CD14-positive monocyte (primary cell): ENCODE results near the gene INPP5K. TPM values are rescaled to one million over a fixed set of nuclear protein-coding genes. Genes with fewer than 3 reads are reported as not detected.
A peak's percentile ranks its signal among the peaks of the same experiment; 100 is the strongest.

ENCODE experiments used
- DNase-seq, 3 donors: peaks; one replicate each; pipeline ENCODE4 v3.0.0-alpha.2; 2011 to 2022
- H2AFZ ChIP-seq: 2 replicates; pipeline ENCODE4 v1.6.0; 2012; ENCODE audit warnings: mild to moderate bottlenecking, low read depth, low read length, inconsistent platforms; ENCODE audit not compliant: insufficient read depth, poor library complexity, severe bottlenecking
- H3K27ac ChIP-seq, 2 donors: 1 replicate in 1 of 2; 2 replicates in 1 of 2; pipeline ENCODE4 v1.5.1; 2012 to 2013; ENCODE audit warnings: low read length in 2 of 2, control low read depth in 1 of 2, inconsistent platforms in 1 of 2, low read depth in 1 of 2, mild to moderate bottlenecking in 1 of 2
- H3K27me3 ChIP-seq, 2 donors: one replicate each; pipeline versions ENCODE4 v1.6.0 to v1.6.1; 2011 to 2013; ENCODE audit warnings: low read length in 2 of 2; ENCODE audit not compliant: control insufficient read depth in 2 of 2, insufficient read depth in 2 of 2
- H3K36me3 ChIP-seq, 2 donors: replicated peaks in 1 of 2; 1 replicate in 1 of 2; 2 replicates in 1 of 2; pipeline versions ENCODE4 v1.5.1 to v1.6.1; 2012 to 2013; ENCODE audit warnings: low read length in 2 of 2, control low read depth in 1 of 2, inconsistent platforms in 1 of 2, mild to moderate bottlenecking in 1 of 2; ENCODE audit not compliant: insufficient read depth in 2 of 2, control insufficient read depth in 1 of 2
- H3K4me1 ChIP-seq, 2 donors: 1 replicate in 1 of 2; 2 replicates in 1 of 2; pipeline versions ENCODE4 v1.5.1 to v1.6.1; 2012 to 2013; ENCODE audit warnings: low read length in 2 of 2, control low read depth in 1 of 2, inconsistent platforms in 1 of 2, mild to moderate bottlenecking in 1 of 2, moderate library complexity in 1 of 2; ENCODE audit not compliant: insufficient read depth in 2 of 2, control insufficient read depth in 1 of 2
- H3K4me2 ChIP-seq: replicated peaks from 2 replicates; pipeline ENCODE3; 2012; ENCODE audit warnings: low read length, moderate library complexity, mild to moderate bottlenecking; ENCODE audit not compliant: poor library complexity, severe bottlenecking; ENCODE audit errors: extremely low read depth
- H3K4me3 ChIP-seq, 3 experiments: fragments of 200-600 bp in 1 of 3; sonication (generic) in 1 of 3; replicated peaks in 1 of 3; 1 replicate in 2 of 3; 2 replicates in 1 of 3; pipeline ENCODE4 v1.5.1; 2011 to 2013; ENCODE audit warnings: low read length in 3 of 3, mild to moderate bottlenecking in 3 of 3, control low read depth in 2 of 3, low read depth in 2 of 3, inconsistent platforms in 1 of 3, moderate library complexity in 1 of 3
- H3K79me2 ChIP-seq: 2 replicates; pipeline ENCODE4 v1.6.0; 2012; ENCODE audit warnings: mild to moderate bottlenecking, control low read depth, inconsistent platforms, low read length, moderate library complexity; ENCODE audit not compliant: insufficient read depth
- H3K9ac ChIP-seq: 2 replicates; pipeline ENCODE4 v1.6.0; 2017; ENCODE audit warnings: low read length, mild to moderate bottlenecking; ENCODE audit not compliant: insufficient read depth, poor library complexity, severe bottlenecking
- H3K9me3 ChIP-seq, 2 donors: replicated peaks in 1 of 2; 1 replicate in 1 of 2; 2 replicates in 1 of 2; pipeline versions ENCODE4 v1.5.1 to v1.6.1; 2012 to 2013; ENCODE audit warnings: low read length in 2 of 2, control low read depth in 1 of 2; ENCODE audit not compliant: control insufficient read depth in 1 of 2, insufficient read depth in 1 of 2
- H4K20me1 ChIP-seq: 2 replicates; pipeline ENCODE4 v1.6.0; 2012; ENCODE audit warnings: mild to moderate bottlenecking, low read length, control low read depth, moderate library complexity; ENCODE audit not compliant: insufficient read depth
- H3K27ac Mint-ChIP-seq, 7 donors: one replicate each; pipeline ENCODE4 v1.8.0; 2020; ENCODE audit warnings: mild to moderate bottlenecking in 7 of 7, mixed read lengths in 7 of 7, moderate library complexity in 6 of 7, inconsistent platforms in 2 of 7
- H3K27me3 Mint-ChIP-seq, 3 donors: one replicate each; pipeline ENCODE4 v1.8.0; 2021 to 2022; ENCODE audit warnings: low read depth in 3 of 3, mild to moderate bottlenecking in 3 of 3, mixed read lengths in 3 of 3, moderate library complexity in 3 of 3, inconsistent platforms in 1 of 3
- H3K36me3 Mint-ChIP-seq, 2 donors: one replicate each; pipeline ENCODE4 v1.8.0; 2020; ENCODE audit warnings: mixed read lengths in 2 of 2, inconsistent platforms in 1 of 2, mild to moderate bottlenecking in 1 of 2
- H3K4me1 Mint-ChIP-seq: one replicate; pipeline ENCODE4 v1.8.0; 2020; ENCODE audit warnings: mild to moderate bottlenecking, mixed read lengths
- H3K4me3 Mint-ChIP-seq, 2 donors: one replicate each; pipeline ENCODE4 v1.8.0; 2020; ENCODE audit warnings: mild to moderate bottlenecking in 2 of 2, mixed read lengths in 2 of 2, moderate library complexity in 1 of 2
- H3K9me3 Mint-ChIP-seq, 7 donors: one replicate each; pipeline ENCODE4 v1.8.0; 2020 to 2022; ENCODE audit warnings: mixed read lengths in 7 of 7, mild to moderate bottlenecking in 6 of 7, moderate library complexity in 6 of 7, inconsistent platforms in 2 of 7
- WGBS: methylation state at CpG from one replicate; pipeline ENCODE4 v1.1.5; 2013; ENCODE audit warnings: missing lambda C conversion rate; ENCODE audit not compliant: insufficient coverage; 5-methylcytosine and 5-hydroxymethylcytosine counted together
- intact Hi-C, 2 donors: fragments of 100-400 bp; cut with micrococcal nuclease; formaldehyde crosslinking; loops; one replicate each; pipeline versions ENCODE4 v1.15.0 to v1.15.1; 2023
- polyA plus RNA-seq, 3 donors: library from polyadenylated mRNA; depleted of rRNA in 1 of 3; unstranded in 2 of 3; stranded (reverse) in 1 of 3; fragments of 300-500 nt in 2 of 3; fragments of >200 nt in 1 of 3; fragmentation: Illumina TruSeq in 2 of 3; gene quantifications; 1 replicate in 2 of 3; 2 replicates in 1 of 3; pipeline ENCODE4 v1.2.3, GENCODE V29; 2012 to 2021
- TF ChIP-seq, protein P1 (sequence below): fragments of 200-600 bp; IDR thresholded peaks from one replicate; pipeline ENCODE4 v1.8.0; 2022; ENCODE audit warnings: antibody characterized with exemption, mild to moderate bottlenecking

Gene INPP5K
- polyA plus RNA-seq, 3 donors: 50.3 to 58.7 (median 53.0) TPM

GRCh38 chr17:1535737-1536136, 19.3 kb upstream of the INPP5K start:
- no peak overlapping the region for H3K27ac ChIP-seq
- TF ChIP-seq, protein P1, sequence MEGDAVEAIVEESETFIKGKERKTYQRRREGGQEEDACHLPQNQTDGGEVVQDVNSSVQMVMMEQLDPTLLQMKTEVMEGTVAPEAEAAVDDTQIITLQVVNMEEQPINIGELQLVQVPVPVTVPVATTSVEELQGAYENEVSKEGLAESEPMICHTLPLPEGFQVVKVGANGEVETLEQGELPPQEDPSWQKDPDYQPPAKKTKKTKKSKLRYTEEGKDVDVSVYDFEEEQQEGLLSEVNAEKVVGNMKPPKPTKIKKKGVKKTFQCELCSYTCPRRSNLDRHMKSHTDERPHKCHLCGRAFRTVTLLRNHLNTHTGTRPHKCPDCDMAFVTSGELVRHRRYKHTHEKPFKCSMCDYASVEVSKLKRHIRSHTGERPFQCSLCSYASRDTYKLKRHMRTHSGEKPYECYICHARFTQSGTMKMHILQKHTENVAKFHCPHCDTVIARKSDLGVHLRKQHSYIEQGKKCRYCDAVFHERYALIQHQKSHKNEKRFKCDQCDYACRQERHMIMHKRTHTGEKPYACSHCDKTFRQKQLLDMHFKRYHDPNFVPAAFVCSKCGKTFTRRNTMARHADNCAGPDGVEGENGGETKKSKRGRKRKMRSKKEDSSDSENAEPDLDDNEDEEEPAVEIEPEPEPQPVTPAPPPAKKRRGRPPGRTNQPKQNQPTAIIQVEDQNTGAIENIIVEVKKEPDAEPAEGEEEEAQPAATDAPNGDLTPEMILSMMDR: no peak
- no peak overlapping the region for H3K9ac ChIP-seq
- H3K4me3 ChIP-seq: no peak overlapping the region
- WGBS: 100% methylated on average over 1 of the region's 4 CpGs
- DNase-seq: no peak
- Mint-ChIP-seq H3K4me1 (peaks cover 6% of the 10 kb centered on the region), H3K27me3 (peaks cover 0 to 2% (median 1%) of the 10 kb centered on the region in 3 donors), H3K9me3 (no peaks in the 10 kb centered on the region), H3K4me3 (no peak overlapping the region), H3K27ac (no peak overlapping the region), H3K36me3 (peaks cover 86 to 99% of the 10 kb centered on the region in 2 donors)
- no peaks in the 10 kb centered on the region for H3K27me3 ChIP-seq
- H3K4me2 ChIP-seq: no peak overlapping the region
- H3K79me2 ChIP-seq: no peaks in the 10 kb centered on the region
- intact Hi-C loops: loop anchor here in 1 of 2 donors (10.0 kb wide), 1 partner anchor 261 kb away; the partner anchor contains the start of genes BHLHA9 and TRARG1
- H3K9me3 ChIP-seq: no peaks in the 10 kb centered on the region
- peaks cover 5% of the 10 kb centered on the region for H4K20me1 ChIP-seq
- H3K36me3 ChIP-seq: peaks cover 82 to 98% of the 10 kb centered on the region in 2 donors
- H2AFZ ChIP-seq: no peak overlapping the region
- H3K4me1 ChIP-seq: no peaks in the 10 kb centered on the region

- Histone ChIP-seq H3K27me3 (no peaks in the 10 kb centered on the region), H2AFZ (no peak overlapping the region), H3K4me1 (no peaks in the 10 kb centered on the region), H4K20me1 (peaks cover 13% of the 10 kb centered on the region), H3K4me3 (no peak overlapping the region), H3K4me2 (no peak overlapping the region), H3K79me2 (no peaks in the 10 kb centered on the region), H3K36me3 (peaks cover 80 to 97% of the 10 kb centered on the region in 2 donors), H3K27ac (no peak overlapping the region), H3K9ac (no peak overlapping the region), H3K9me3 (no peaks in the 10 kb centered on the region)
- Mint-ChIP-seq H3K4me1 (peaks cover 6% of the 10 kb centered on the region), H3K4me3 (no peak overlapping the region), H3K36me3 (peaks cover 78 to 98% of the 10 kb centered on the region in 2 donors), H3K27ac (peak overlapping the region in 3 of 7 donors; percentile 7 to 38 (median 17)), H3K9me3 (no peaks in the 10 kb centered on the region), H3K27me3 (peaks cover 0 to 3% (median 2%) of the 10 kb centered on the region in 3 donors)
- no peak for DNase-seq
- TF ChIP-seq, protein P1: no peak
- WGBS: over 99% methylated on average over 19 of the region's 24 CpGs
- intact Hi-C loops: loop anchor here in 1 of 2 donors (5.0 to 10.0 kb wide), 2 partner anchors 171 to 259 kb away; partner anchors contain the start of genes BHLHA9 and TRARG1
Observed at GRCh38 chr17:1533661-1534325, 17.4 kb upstream of the INPP5K start.
